Mesenchymal stem cell (in vitro differentiated cells and primary cell): Measurements from ENCODE around the gene NPY2R.

Experiments used
- DNase-seq: peaks from one replicate; pipeline ENCODE4 v3.0.0-alpha.2; 2013
- H2AFZ ChIP-seq: one replicate; pipeline ENCODE4 v1.6.1; 2013; ENCODE audit warnings: low read depth, mild to moderate bottlenecking, control low read depth, inconsistent platforms, low read length, moderate library complexity
- H2AK5ac ChIP-seq: 2 replicates; pipeline ENCODE4 v1.6.1; 2013; ENCODE audit warnings: low read length, moderate library complexity, mild to moderate bottlenecking, inconsistent platforms; ENCODE audit not compliant: severe bottlenecking
- H2BK120ac ChIP-seq: one replicate; pipeline ENCODE4 v1.6.1; 2013; ENCODE audit warnings: low read depth, mild to moderate bottlenecking, inconsistent platforms, low read length, moderate library complexity
- H2BK12ac ChIP-seq, 2 experiments: one replicate each; pipeline ENCODE4 v1.6.1; 2013; ENCODE audit warnings: inconsistent platforms in 2 of 2, low read length in 2 of 2, mild to moderate bottlenecking in 2 of 2, moderate library complexity in 2 of 2, control low read depth in 1 of 2
- H2BK15ac ChIP-seq: one replicate; pipeline ENCODE4 v1.6.1; 2013; ENCODE audit warnings: mild to moderate bottlenecking, low read depth, inconsistent platforms; ENCODE audit not compliant: poor library complexity, severe bottlenecking
- H2BK5ac ChIP-seq: 2 replicates; pipeline ENCODE4 v1.6.1; 2013; ENCODE audit warnings: low read depth, mild to moderate bottlenecking, low read length, control low read depth, inconsistent platforms; ENCODE audit not compliant: poor library complexity, severe bottlenecking
- H3K14ac ChIP-seq, 2 experiments: one replicate each; pipeline ENCODE4 v1.6.1; 2013; ENCODE audit warnings: inconsistent platforms in 2 of 2, low read length in 2 of 2, control low read depth in 1 of 2, mild to moderate bottlenecking in 1 of 2, moderate library complexity in 1 of 2
- H3K18ac ChIP-seq, 2 experiments: one replicate each; pipeline ENCODE4 v1.6.1; 2013; ENCODE audit warnings: inconsistent platforms in 2 of 2, low read length in 2 of 2, control low read depth in 1 of 2, low read depth in 1 of 2, mild to moderate bottlenecking in 1 of 2
- H3K23ac ChIP-seq, 2 experiments: one replicate each; pipeline ENCODE4 v1.6.1; 2013; ENCODE audit warnings: inconsistent platforms in 2 of 2, low read length in 2 of 2, mild to moderate bottlenecking in 2 of 2, moderate library complexity in 2 of 2, control low read depth in 1 of 2
- H3K27ac ChIP-seq: 2 replicates; pipeline ENCODE4 v1.5.1; 2013; ENCODE audit warnings: mild to moderate bottlenecking, moderate library complexity, low read length, control low read depth, inconsistent platforms; ENCODE audit not compliant: poor library complexity, severe bottlenecking
- H3K27me3 ChIP-seq, 2 experiments: 2 replicates each; pipeline versions ENCODE4 v1.6.1 to v1.7.0; 2013; ENCODE audit warnings: low read length in 2 of 2, mild to moderate bottlenecking in 2 of 2, moderate library complexity in 2 of 2, control low read depth in 1 of 2, inconsistent platforms in 1 of 2; ENCODE audit not compliant: control insufficient read depth in 1 of 2, insufficient read depth in 1 of 2
- H3K36me3 ChIP-seq, 2 experiments: 2 replicates each; pipeline versions ENCODE4 v1.6.1 to v1.7.0; 2013; ENCODE audit warnings: low read length in 2 of 2, control low read depth in 1 of 2, inconsistent platforms in 1 of 2, low read depth in 1 of 2, mild to moderate bottlenecking in 1 of 2; ENCODE audit not compliant: insufficient read depth in 2 of 2, control insufficient read depth in 1 of 2
- H3K4ac ChIP-seq, 2 experiments: one replicate each; pipeline ENCODE4 v1.6.1; 2013; ENCODE audit warnings: inconsistent platforms in 2 of 2, low read length in 2 of 2, mild to moderate bottlenecking in 2 of 2, moderate library complexity in 2 of 2, control low read depth in 1 of 2, low read depth in 1 of 2
- H3K4me1 ChIP-seq: 2 replicates; pipeline ENCODE4 v1.6.1; 2013; ENCODE audit warnings: low read depth, low read length, control low read depth; ENCODE audit not compliant: control insufficient read depth, insufficient read depth
- H3K4me2 ChIP-seq: 2 replicates; pipeline ENCODE4 v1.6.1; 2013; ENCODE audit warnings: low read length, mild to moderate bottlenecking, inconsistent platforms; ENCODE audit not compliant: poor library complexity, severe bottlenecking
- H3K4me3 ChIP-seq, 2 experiments: 2 replicates each; pipeline versions ENCODE4 v1.5.1 to v1.7.0; 2013; ENCODE audit warnings: low read length in 2 of 2, mild to moderate bottlenecking in 2 of 2, control low read depth in 1 of 2, low read depth in 1 of 2; ENCODE audit not compliant: insufficient read depth in 1 of 2
- H3K79me1 ChIP-seq: replicated peaks from 2 replicates; pipeline ENCODE4 v1.6.1; 2013; ENCODE audit warnings: mild to moderate bottlenecking, control low read depth, low read length, inconsistent platforms; ENCODE audit not compliant: poor library complexity, severe bottlenecking
- H3K9ac ChIP-seq: 2 replicates; pipeline ENCODE4 v1.7.0; 2013; ENCODE audit warnings: mild to moderate bottlenecking, low read length, moderate library complexity
- H3K9me3 ChIP-seq: 2 replicates; pipeline ENCODE4 v1.7.0; 2013; ENCODE audit warnings: mild to moderate bottlenecking, low read length; ENCODE audit not compliant: control insufficient read depth
- H4K8ac ChIP-seq: one replicate; pipeline ENCODE4 v1.6.1; 2013; ENCODE audit warnings: inconsistent platforms, mild to moderate bottlenecking, low read length, moderate library complexity
- H4K91ac ChIP-seq: one replicate; pipeline ENCODE4 v1.6.1; 2013; ENCODE audit warnings: mild to moderate bottlenecking, low read length, inconsistent platforms
- WGBS: methylation state at CpG from one replicate; pipeline ENCODE4 v1.1.7; 2013; ENCODE audit warnings: mixed read lengths; 5-methylcytosine and 5-hydroxymethylcytosine counted together

Gene NPY2R

GRCh38 chr4:155220025-155220424 is 11.6 kb downstream of the NPY2R start:
- Histone ChIP-seq H3K9ac (no peak overlapping the region), H3K4me2 (no peak overlapping the region), H3K14ac (no peak overlapping the region), H3K18ac (no peak overlapping the region), H2AFZ (no peak overlapping the region), H3K27me3 (no peaks in the 10 kb centered on the region), H3K36me3 (no peaks in the 10 kb centered on the region), H3K23ac (no peak overlapping the region), H2BK12ac (no peak overlapping the region), H2AK5ac (no peak overlapping the region), H3K4me1 (no peaks in the 10 kb centered on the region), H3K4ac (no peak overlapping the region), H4K8ac (no peak overlapping the region), H2BK120ac (no peak overlapping the region), H3K9me3 (no peaks in the 10 kb centered on the region), H3K79me1 (no peaks in the 10 kb centered on the region), H3K27ac (no peak overlapping the region), H3K4me3 (no peak overlapping the region), H2BK15ac (no peak overlapping the region), H2BK5ac (no peak overlapping the region), H4K91ac (no peak overlapping the region)
- 85% methylated on average over 3 of the region's 5 CpGs for WGBS
- no peak for DNase-seq

- Histone ChIP-seq H2BK15ac (no peak overlapping the region), H2BK5ac (no peak overlapping the region), H3K9me3 (no peaks in the 10 kb centered on the region), H3K27ac (no peak overlapping the region), H2BK12ac (no peak overlapping the region), H2AFZ (no peak overlapping the region), H3K27me3 (no peaks in the 10 kb centered on the region), H3K36me3 (no peaks in the 10 kb centered on the region), H3K4me3 (no peak overlapping the region), H3K9ac (no peak overlapping the region), H3K18ac (no peak overlapping the region), H3K4me1 (no peaks in the 10 kb centered on the region), H3K4ac (no peak overlapping the region), H3K79me1 (no peaks in the 10 kb centered on the region), H4K8ac (no peak overlapping the region), H4K91ac (no peak overlapping the region), H3K4me2 (no peak overlapping the region), H2BK120ac (no peak overlapping the region), H2AK5ac (no peak overlapping the region), H3K23ac (no peak overlapping the region), H3K14ac (no peak overlapping the region)
- WGBS, result no CpG with 5 or more reads among the region's 2 CpGs
- no peak for DNase-seq
These were observed 18.7 kb downstream of the NPY2R start for GRCh38 chr4:155227131-155227530.

GRCh38 chr4:155228713-155229112 is 20.3 kb downstream of the NPY2R start:
- Histone ChIP-seq H2BK120ac (no peak overlapping the region), H2AK5ac (no peak overlapping the region), H3K4ac (no peak overlapping the region), H3K14ac (no peak overlapping the region), H3K4me2 (no peak overlapping the region), H2BK12ac (no peak overlapping the region), H3K79me1 (no peaks in the 10 kb centered on the region), H2AFZ (no peak overlapping the region), H3K27me3 (no peaks in the 10 kb centered on the region), H4K8ac (no peak overlapping the region), H3K9me3 (no peaks in the 10 kb centered on the region), H3K36me3 (no peaks in the 10 kb centered on the region), H2BK5ac (no peak overlapping the region), H3K9ac (no peak overlapping the region), H4K91ac (no peak overlapping the region), H3K27ac (no peak overlapping the region), H3K4me1 (no peaks in the 10 kb centered on the region), H2BK15ac (no peak overlapping the region), H3K18ac (no peak overlapping the region), H3K23ac (no peak overlapping the region), H3K4me3 (no peak overlapping the region)
- no peak for DNase-seq

- Histone ChIP-seq H3K4me3 (no peak overlapping the region), H2AFZ (no peak overlapping the region), H3K4me1 (no peaks in the 10 kb centered on the region), H3K4ac (no peak overlapping the region), H3K27me3 (no peaks in the 10 kb centered on the region), H4K8ac (no peak overlapping the region), H2BK5ac (no peak overlapping the region), H2BK120ac (no peak overlapping the region), H4K91ac (no peak overlapping the region), H3K23ac (no peak overlapping the region), H2BK15ac (no peak overlapping the region), H3K36me3 (no peaks in the 10 kb centered on the region), H3K4me2 (no peak overlapping the region), H2AK5ac (no peak overlapping the region), H3K14ac (no peak overlapping the region), H3K79me1 (no peaks in the 10 kb centered on the region), H3K27ac (no peak overlapping the region), H3K9me3 (no peaks in the 10 kb centered on the region), H3K18ac (no peak overlapping the region), H2BK12ac (no peak overlapping the region), H3K9ac (no peak overlapping the region)
- no peak for DNase-seq
These were observed 24.0 kb downstream of the NPY2R start for GRCh38 chr4:155232432-155232831.
